Right forelimb (tissue), 1 donor: Measurements from ENCODE around the gene DRD2.

Experiments used
- DNase-seq: peaks from one replicate; pipeline ENCODE4 v3.0.0-alpha.2; 2018

Gene DRD2

GRCh38 chr11:113481672-113482071, 6.5 kb upstream of the DRD2 start:
- no peak for DNase-seq

GRCh38 chr11:113481226-113481625, 6.0 kb upstream of the DRD2 start:
- DNase-seq = no peak

DNA sequence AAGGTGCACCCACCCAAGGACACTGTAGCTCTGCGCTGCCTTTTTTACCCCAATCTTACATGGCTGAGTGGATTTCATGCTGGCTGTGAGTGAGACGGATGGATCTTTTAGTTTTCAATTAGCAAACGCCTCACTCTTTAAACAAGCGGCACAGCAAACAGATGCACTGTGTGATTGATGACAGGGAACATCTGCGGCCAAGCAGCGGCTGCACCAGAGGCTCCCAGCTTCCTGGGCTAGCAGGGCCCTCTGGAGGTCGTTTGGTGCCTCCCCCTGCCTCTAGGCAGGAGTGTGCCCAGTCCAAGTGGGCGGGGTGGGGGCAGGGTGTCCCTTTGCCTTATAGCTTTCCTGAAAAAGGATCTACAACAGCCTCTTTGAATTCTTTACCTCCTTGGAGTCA, 2.1 kb upstream of the DRD2 start:
- no peak for DNase-seq

GRCh38 chr11:113476553-113476952, 1.4 kb upstream of the DRD2 start:
- DNase-seq = no peak

DNA sequence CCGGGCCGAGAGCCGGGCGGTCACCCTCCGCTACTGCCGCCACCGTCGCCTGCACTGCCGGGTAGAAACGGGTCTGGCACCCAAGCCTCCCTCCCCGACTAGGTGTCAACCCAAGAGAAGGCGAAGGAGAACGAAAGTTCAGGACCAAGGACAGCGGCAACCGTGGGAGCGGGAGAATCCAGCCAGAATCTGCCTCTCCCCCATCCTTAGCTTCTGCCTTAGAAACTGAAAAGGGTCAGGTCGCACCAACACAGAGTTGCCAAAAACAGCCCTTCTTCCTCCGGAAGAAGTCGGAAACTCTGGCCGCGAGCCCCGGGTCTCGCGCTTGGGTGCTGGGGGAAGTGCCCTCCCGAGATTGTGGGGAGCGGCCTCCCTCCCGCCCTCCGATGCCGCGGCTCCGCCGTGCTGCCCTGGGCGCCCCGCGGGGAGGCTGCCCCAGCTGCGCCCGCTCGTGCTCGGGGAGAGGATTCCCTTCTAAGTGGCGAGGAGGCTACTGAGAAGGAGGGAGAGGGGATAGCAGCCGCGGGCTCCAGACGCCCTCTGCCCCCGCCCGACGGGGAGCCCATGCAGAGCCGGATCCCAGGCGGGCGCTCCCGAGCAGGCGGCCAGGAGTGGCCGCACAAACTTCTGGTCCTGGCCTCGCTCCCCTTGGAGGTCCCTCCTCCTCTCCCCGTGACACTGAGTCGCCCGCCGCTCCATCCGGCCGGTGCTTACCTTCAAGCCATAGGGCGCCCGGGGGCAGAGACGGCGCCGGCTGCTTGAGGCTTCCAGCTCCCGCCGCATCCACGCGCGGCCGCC, 637 bp downstream of the DRD2 start:
- DNase-seq = peak; percentile 93

- DNase-seq = no peak
Observed at GRCh38 chr11:113473983-113474361, 1.2 kb downstream of the DRD2 start.

DNA sequence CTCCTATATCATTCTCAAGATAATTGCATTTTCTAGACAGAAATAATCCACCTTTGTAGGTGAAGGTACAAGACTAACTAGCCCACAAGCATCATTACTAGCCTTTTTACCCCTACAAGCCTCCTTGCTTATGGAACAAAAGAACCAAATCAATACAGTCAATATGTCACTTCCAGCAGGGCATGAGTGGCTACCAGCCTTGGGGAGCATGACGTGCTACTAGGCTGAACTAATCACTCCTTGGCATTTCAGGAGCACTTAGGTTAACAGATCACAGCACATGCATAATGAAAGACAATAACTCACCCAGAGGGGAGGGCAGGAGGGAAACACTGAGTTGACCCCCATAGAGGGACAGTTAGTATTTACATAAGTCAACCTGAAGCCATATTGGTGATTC, 2.7 kb downstream of the DRD2 start:
- DNase-seq = no peak

DNA sequence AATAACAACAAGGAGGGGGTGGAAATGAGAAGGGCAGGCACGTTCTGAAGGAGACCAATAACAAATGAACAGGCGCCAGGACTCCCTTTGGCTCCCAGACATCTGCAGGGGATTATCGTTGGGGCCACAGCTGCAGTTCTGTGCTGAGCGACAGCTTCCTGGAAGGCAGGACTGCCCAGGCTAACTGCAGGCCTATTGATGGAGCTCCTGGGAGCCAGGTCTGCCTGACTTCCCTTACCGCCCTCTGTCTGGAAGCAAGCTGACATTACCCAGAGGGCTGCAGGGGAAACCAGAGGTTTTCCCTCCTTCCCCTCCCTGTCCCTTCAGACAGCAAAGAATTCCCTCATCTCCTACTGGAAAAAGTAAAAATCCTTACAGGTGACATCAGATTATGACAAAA, 5.0 kb downstream of the DRD2 start:
- DNase-seq = no peak

- DNase-seq = no peak
Observed at GRCh38 chr11:113468726-113469345, 6.4 kb downstream of the DRD2 start.

DNA sequence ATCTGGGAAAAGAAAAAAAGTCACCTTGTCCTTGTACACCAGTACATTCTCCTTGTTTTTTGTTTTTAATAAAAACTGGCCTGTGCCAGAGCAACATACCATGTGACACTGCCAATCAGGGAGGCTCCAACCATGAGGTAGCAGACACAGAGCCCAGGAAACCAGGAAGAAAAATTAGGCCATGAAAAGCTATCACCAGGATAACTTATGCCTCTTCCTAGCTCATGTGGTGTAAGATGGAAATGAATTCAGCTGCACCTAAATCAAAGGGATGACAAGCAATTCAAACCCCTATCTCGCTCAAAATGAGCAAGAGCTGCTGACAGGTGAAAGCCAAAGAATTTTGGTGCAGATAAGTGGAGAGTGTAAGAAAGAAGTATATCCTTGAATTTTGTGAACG, 7.7 kb downstream of the DRD2 start:
- no peak for DNase-seq

DNA sequence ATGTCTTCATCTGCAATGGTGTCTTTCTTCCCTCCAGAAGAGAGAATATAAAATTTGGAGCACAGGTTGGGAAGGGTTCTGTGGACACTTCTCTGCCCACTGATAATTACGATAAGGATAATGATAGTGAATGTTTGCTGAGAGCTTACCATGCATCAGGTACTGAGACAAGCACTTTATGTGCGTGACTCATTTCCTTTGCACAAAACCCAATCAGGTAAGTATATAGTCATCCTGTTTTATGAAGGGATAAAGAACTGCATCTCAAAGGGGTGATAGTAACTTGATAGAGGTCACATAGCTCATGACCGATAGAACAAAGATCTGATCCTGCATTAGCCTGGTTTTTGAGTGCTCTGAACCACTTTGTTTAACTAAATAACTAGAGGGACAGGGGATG, 9.4 kb downstream of the DRD2 start:
- DNase-seq = no peak

- DNase-seq = no peak
Observed at GRCh38 chr11:113464416-113464815, 10.8 kb downstream of the DRD2 start.

GRCh38 chr11:113462830-113463229, 12.4 kb downstream of the DRD2 start:
- DNase-seq = no peak

DNA sequence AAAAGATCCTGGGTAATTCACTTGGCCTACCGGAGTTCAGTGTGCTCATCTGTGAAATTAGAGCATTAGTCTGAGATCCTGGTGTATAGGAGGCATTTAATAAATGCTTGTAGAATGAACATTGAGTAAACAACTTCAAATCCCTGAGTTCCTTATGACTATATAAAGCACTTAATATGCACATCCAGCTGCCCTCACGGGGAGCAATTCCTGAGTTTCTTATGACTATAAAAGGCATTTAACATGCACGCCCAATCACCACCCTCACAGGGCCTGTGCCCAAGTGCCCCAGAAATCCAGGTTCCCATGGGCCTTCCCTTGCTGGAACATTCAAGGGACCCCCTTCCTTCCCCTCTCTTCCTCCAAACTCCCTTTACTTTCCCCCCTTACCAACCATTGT, 13.6 kb downstream of the DRD2 start:
- DNase-seq = no peak

DNA sequence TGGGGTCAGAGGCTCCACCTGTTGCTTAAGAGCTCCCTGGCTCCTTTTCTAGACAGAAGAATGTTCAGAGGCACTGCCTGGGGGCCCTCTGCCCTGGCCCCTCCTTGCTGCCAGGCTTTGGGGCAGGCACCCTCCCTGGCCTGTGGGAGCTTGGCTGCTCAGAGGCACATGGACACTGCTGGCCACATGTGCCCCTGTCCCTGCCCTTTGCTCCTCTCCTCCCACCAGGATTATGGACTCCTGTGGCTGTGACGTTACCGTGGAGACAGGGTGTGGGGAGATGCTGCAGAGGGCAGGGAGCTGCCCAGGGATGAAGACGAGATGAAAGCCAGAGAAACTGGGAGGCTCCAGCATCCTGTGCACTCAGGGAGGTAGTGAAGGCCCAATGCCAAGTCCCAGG, 14.7 kb downstream of the DRD2 start:
- no peak for DNase-seq

DNA sequence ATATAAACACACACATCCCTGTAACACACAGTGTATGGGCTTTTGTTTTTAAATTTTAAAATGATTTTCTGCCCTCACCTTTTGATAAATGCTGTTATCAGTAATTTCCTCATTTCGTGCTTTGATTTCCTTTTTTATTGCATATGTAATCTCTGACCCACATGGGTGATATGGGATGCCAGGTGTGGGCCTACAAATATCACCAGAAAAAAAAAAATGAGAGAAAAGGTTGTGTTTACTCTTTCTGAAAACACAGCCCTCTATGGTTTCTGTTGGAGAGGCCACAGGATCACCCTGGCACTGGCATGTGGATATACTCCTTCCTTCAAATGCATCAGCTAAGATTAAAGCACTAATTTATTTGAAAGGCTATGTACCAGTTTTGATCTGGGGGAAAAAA, 17.0 kb downstream of the DRD2 start:
- DNase-seq = no peak

DNA sequence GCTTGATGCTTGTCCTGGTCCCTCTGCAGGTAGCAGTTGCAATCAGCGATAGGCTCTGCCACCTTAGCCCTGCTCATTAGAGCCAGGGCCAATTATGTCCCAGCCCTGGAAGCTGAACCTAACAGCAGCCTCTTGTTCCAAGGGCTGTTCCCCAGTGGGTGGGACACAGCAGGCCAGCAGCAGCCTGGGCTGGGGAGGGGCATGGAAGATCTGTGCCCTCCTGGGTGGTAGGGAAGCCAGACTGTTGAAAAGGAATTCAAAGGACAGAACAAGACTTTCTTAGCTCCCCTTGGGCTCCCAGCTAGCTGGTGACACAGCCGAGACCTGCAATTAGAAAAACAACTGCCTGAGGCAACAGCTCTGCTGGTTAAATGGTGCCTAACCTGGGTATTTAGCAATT, 17.4 kb downstream of the DRD2 start:
- no peak for DNase-seq

DNA sequence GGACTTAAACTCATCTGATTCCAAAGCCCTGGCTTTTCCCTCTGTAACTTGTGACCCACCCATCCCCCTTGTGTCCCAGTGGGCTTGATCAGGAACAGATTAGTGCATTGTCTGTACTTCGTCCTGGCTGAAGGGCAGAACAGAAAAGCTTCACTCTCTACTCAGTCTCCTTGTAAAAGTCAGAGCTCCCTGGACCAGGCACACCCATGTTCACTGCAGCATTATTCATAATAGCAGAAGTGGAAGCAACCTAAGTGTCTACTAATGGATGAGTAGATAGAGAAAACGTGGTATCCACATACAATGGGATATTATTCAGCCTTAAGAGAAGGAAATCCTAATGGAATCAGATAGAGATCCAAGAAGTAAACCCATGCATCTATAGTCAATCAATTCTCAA, 20.7 kb downstream of the DRD2 start:
- DNase-seq = no peak

- DNase-seq = no peak
Observed at GRCh38 chr11:113449743-113450142, 25.5 kb downstream of the DRD2 start.

- no peak for DNase-seq
Observed at GRCh38 chr11:113448316-113448677, 26.9 kb downstream of the DRD2 start.

DNA sequence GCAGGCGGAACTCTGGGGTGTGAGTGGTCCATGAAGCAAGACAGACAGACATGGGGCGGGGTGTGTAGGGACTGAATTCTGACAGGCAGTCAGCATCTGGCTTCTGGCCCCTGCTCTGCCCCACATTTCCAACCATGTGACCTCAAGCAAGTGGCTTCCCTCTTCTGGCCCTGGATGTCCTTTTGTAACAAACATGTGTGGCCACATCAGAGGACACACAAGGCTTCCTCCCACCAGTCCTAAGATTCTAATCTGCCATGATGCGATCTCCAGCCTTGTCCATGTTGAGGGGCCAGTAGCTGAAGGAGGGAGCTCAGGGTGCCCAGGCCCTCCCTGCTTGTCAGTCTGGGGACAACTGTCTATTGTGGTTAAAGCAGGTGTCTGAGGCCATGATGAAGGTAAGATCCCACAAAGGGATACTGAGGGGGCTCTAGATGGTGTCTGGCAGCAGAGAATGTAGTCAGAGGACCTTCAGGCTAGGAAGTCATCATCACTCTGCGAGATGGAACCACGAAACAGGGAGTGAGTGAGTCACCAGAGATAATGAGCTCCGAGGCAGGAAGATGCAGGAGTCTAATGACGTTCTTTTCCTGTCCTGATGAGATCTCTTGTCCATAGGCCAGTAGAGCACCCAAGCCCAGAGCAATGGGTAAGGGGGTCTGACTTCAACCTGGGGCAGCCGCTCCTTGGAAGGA, 27.4 kb downstream of the DRD2 start:
- no peak for DNase-seq

GRCh38 chr11:113446938-113447337, 28.3 kb downstream of the DRD2 start:
- no peak for DNase-seq

DNA sequence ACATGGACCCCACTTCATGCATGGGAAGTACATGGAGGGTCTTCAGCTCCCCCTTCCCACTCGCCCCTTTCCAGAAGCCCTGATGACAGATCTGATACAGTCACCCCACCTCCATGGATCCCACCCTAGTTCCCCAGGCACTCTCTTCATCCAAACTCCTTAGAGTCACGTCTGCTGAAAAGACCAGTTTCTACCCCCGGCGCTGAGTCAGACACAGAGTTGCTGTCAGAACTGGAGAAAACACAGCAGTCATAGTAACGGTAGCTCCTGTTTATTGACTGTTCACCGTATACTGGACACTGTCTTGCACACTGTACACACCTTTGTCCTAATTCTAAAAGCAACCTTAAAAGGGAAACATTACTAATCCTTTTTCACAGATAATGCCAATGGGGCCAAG, 29.1 kb downstream of the DRD2 start:
- DNase-seq = no peak

GRCh38 chr11:113444502-113445123, 30.6 kb downstream of the DRD2 start:
- DNase-seq = no peak
